ENCODE measurements around the gene KCNK3. TPM values are rescaled to one million over a fixed set of nuclear protein-coding genes. Genes with fewer than 3 reads are reported as not detected.

Gene KCNK3
- total and polyA plus RNA-seq, 2 of the 13 experiments (the other 11 are each of a cell fraction or from before 2014, with no cell fraction given) = not detected

- DNase-seq (ENCODE audit: low spot score) = no peak
- Histone ChIP-seq H3K79me2 (ENCODE audit: insufficient read depth, low read length) (no peaks in the 10 kb centered on the region), H4K20me1 (ENCODE audit: insufficient read depth, low read length) (no peaks in the 10 kb centered on the region), H3K4me1 (ENCODE audit: insufficient read depth, low read length) (no peaks in the 10 kb centered on the region), H3K27me3 (ENCODE audit: control insufficient read depth in 1 of 2, insufficient read depth in 2 of 2, low read length in 2 of 2) (peaks cover 11 to 81% of the 10 kb centered on the region in 2 experiments), H2AFZ (ENCODE audit: low read length) (no peak overlapping the region), H3K4me3 (replicated peaks in 1 of 3; ENCODE audit: insufficient read depth in 1 of 3, low read depth in 2 of 3, low read length in 3 of 3) (no peak overlapping the region), H3K27ac (ENCODE audit: extremely low read length, insufficient read depth, low read length) (no peak overlapping the region), H3K9ac (ENCODE audit: insufficient read depth, low read depth, low read length) (no peak overlapping the region), H3K9me3 (ENCODE audit: low read length) (no peaks in the 10 kb centered on the region), H3K36me3 (replicated peaks in 1 of 2; ENCODE audit: control insufficient read depth in 1 of 2, insufficient read depth in 2 of 2, low read length in 2 of 2) (no peaks in the 10 kb centered on the region), H3K4me2 (ENCODE audit: low read depth, low read length) (no peak overlapping the region)
- ATAC-seq = no peak
- in situ Hi-C loops (cut with HindIII; ENCODE audit: extremely low pct_ligation_motif_present, low pct_unique_long_range_greater_than_20kb) (no loop called here), intact Hi-C loops (cut with micrococcal nuclease; ENCODE audit: unreplicated experiment) (no loop called here)
- WGBS (ENCODE audit: low lambda C conversion rate) = 16% methylated on average over 10 of the region's 10 CpGs
- no peak for TF ChIP-seq ZNF543 (CRISPR knock-in tag; IDR thresholded peaks at IDR 0.05)
- TF ChIP-seq TFE3 (CRISPR knock-in tag; IDR thresholded peaks at IDR 0.05) = no peak
- TF ChIP-seq ZNF766 (CRISPR knock-in tag; IDR thresholded peaks at IDR 0.05; ENCODE audit: borderline replicate concordance) = no peak
- TF ChIP-seq, protein P1, sequence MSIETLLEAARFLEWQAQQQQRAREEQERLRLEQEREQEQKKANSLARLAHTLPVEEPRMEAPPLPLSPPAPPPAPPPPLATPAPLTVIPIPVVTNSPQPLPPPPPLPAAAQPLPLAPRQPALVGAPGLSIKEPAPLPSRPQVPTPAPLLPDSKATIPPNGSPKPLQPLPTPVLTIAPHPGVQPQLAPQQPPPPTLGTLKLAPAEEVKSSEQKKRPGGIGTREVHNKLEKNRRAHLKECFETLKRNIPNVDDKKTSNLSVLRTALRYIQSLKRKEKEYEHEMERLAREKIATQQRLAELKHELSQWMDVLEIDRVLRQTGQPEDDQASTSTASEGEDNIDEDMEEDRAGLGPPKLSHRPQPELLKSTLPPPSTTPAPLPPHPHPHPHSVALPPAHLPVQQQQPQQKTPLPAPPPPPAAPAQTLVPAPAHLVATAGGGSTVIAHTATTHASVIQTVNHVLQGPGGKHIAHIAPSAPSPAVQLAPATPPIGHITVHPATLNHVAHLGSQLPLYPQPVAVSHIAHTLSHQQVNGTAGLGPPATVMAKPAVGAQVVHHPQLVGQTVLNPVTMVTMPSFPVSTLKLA (IDR thresholded peaks at IDR 0.05) = no peak
- TF ChIP-seq PHB2 (IDR thresholded peaks at IDR 0.05; ENCODE audit: partially characterized antibody) = no peak
- TF ChIP-seq ZNF589 (CRISPR knock-in tag; conservative IDR thresholded peaks at IDR 0.05) = no peak
- TF ChIP-seq DNMT3B (CRISPR knock-in tag; conservative IDR thresholded peaks at IDR 0.05) = no peak
- ChIA-PET CTCF (ENCODE audit: low intra/inter-chr PET ratio, low total read pairs) (no interaction called here), POLR2A (no interaction called here)
- FAIRE-seq = no peak
- BruUV-seq (replicated peaks) = no TSS peak
Observed at GRCh38 chr2:26645762-26646161, 46.8 kb upstream of the KCNK3 start.

Measured in HepG2 (cell line).